Fibroblast of villous mesenchyme (primary cell): ENCODE results near the gene IRF2. TPM values are rescaled to one million over a fixed set of nuclear protein-coding genes. Genes with fewer than 3 reads are reported as not detected.

Experiments
- DNase-seq: peaks from one replicate; pipeline ENCODE4 v3.0.0-alpha.2; 2010; ENCODE audit warnings: low read depth
- H3K4me3 ChIP-seq: 2 replicates; pipeline ENCODE4 v1.5.1; 2011; ENCODE audit warnings: low read depth, mild to moderate bottlenecking, low read length
- total RNA-seq: library from RNA; depleted of rRNA; stranded (reverse); fragments of >200 nt; gene quantifications from 2 replicates; pipeline ENCODE4 v1.2.3, GENCODE V29; 2012
- TF ChIP-seq, protein P1 (sequence below): IDR thresholded peaks from 2 replicates; pipeline ENCODE4 v1.5.1; 2012; ENCODE audit warnings: low read depth, mild to moderate bottlenecking, low read length; ENCODE audit not compliant: insufficient read depth

IRF2 gene
- total RNA-seq, 1 donor, result 42.3 TPM

DNA sequence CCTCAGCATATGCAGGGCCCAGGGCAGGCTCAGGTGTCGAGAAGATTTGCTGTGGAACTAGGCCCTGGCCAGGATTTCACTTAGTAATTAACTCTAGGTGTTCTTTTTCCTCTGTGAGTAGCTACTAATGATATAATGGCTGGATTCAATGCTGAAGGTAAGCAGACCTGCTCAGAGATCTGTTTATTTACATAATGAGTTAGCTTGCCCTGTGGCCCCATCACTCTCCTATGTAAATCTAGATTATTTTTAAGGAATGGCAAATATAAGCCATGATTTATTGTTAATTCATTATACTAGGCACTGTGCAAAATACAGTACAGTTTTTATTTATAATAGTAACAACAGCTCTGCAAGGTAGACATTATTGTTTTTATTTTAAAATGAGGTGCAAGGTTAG is 117.2 kb downstream of the IRF2 start:
- TF ChIP-seq, protein P1, sequence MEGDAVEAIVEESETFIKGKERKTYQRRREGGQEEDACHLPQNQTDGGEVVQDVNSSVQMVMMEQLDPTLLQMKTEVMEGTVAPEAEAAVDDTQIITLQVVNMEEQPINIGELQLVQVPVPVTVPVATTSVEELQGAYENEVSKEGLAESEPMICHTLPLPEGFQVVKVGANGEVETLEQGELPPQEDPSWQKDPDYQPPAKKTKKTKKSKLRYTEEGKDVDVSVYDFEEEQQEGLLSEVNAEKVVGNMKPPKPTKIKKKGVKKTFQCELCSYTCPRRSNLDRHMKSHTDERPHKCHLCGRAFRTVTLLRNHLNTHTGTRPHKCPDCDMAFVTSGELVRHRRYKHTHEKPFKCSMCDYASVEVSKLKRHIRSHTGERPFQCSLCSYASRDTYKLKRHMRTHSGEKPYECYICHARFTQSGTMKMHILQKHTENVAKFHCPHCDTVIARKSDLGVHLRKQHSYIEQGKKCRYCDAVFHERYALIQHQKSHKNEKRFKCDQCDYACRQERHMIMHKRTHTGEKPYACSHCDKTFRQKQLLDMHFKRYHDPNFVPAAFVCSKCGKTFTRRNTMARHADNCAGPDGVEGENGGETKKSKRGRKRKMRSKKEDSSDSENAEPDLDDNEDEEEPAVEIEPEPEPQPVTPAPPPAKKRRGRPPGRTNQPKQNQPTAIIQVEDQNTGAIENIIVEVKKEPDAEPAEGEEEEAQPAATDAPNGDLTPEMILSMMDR, result no peak
- H3K4me3 ChIP-seq, result no peak overlapping the region
- DNase-seq, result no peak

DNA sequence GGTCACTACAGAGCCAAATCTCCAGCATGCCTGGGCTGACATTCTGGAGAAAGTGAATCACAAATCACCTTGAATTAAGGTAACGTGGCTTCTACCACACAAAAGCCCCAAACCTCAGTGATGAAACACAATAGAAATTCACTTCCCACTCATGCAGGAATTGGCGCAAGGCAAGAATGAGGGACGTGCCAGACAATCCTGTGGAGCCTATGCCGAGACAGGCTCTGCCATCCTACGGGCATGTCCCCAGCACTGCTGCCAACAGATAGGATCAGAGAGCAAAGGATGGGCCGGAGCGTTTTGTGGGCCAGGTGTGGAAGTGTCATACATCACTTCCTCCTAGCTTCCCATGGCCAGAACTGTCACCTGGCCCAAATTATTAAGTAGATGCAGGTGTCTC is 118.0 kb downstream of the IRF2 start:
- TF ChIP-seq, protein P1, result no peak
- no peak overlapping the region for H3K4me3 ChIP-seq
- DNase-seq, result no peak

DNA sequence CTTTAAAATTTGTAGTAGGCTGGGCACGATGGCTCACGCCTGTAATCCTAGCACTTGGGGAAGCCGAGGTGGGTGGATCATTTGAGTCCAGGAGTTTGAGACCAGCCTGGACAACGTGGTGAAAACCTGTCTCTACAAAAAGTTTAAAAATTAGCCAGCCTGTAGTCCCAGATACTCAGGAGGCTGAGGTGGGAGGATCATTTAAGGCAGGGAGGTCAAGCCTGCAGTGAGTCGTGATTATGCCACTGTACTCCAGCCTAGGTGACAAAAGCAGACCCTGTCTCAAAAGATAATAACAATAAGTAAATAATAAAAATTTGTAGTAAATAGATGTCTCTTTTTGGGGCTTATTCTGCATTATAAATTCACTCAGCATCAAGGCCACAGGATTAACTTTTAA is 118.5 kb downstream of the IRF2 start:
- DNase-seq, result no peak
- no peak overlapping the region for H3K4me3 ChIP-seq
- TF ChIP-seq, protein P1, result no peak

DNA sequence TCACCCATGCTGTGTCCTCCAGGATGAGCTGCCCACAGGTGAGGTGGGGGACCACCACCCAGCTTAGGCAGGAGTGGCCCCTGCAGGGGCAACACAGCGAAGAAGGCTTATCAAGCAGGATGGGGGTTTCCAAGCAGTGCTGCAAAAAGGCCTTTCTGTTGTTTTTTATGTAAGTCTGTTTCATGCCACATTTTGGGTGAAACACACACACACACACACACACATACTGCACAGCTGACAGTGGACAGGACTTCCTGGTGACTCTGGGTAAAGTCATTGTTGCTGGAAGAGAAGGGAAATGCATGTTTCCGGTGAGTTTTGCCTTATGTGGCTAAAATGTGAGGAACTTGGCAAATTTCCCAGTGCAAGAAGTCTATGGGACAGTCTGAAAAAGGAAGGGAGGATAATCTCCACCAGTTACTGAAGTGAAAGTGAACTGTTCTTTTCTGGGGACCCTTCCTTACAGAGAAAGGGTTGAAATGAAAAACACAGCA is 119.2 kb downstream of the IRF2 start:
- peak; percentile 89 for DNase-seq
- TF ChIP-seq, protein P1, result no peak

DNA sequence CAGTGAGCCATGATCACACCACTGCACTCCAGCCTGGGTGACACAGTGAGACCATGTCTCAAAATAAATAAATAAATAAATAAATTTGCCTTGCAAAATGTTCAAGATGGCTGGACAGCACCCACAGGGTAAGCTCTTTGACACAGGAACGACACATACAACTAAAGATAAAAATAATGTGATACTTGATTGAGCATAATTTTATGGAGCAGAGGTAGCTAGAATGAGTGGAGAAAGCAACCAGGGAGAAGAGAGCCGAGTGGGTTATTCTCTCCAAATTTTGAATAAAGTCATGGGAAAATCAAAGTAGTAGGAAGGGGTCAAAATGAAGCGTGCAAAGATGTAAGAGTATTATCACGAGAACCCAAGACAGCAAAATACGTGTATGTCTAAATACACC is 121.5 kb downstream of the IRF2 start:
- no peak overlapping the region for H3K4me3 ChIP-seq
- TF ChIP-seq, protein P1, result no peak
- DNase-seq, result no peak

More for the DNA sequence above, 119.2 kb downstream of the IRF2 start:
- no peak overlapping the region for H3K4me3 ChIP-seq

DNA sequence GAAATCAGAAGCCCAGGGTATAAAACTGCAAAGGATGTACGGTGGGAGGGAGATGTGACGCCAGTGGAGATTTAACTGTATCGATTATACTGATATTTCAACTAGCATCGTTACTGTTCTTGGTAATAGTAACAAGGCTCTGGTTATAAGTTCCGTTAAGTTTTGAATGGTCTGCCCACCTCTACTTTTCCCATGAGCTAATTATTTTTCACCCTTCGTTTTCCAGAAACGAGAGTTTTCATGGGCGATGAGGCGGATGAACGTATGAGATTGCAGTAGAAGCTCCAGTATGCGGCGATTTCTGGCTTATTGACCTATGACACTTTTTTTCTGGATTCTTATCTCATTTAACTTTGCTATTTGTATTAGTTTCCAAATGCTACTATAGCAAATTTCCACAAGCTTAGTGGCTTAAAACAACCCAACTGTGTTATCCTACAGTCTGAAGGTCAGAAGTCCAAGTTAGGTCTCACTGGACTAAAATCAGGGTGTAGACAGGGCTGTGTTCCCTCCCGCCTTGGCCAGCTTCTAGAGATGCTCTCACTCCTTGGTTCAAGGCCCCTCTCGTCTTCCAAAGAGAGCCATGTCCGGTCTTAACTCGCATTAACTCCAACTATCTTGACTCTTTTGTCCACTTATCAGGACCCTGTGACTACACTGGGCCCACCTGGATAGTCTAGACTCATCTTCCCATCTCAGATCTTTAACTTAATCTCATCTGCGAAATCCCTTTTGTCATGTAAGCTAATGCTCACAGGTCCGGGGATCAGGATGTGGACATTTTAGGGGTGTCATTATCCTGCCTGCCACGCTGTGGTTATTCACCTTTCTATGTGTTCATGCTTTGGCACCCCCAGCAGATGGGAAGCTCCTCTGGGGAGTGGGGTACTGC is 122.5 kb downstream of the IRF2 start:
- no peak overlapping the region for H3K4me3 ChIP-seq
- no peak for DNase-seq
- TF ChIP-seq, protein P1, result no peak

DNA sequence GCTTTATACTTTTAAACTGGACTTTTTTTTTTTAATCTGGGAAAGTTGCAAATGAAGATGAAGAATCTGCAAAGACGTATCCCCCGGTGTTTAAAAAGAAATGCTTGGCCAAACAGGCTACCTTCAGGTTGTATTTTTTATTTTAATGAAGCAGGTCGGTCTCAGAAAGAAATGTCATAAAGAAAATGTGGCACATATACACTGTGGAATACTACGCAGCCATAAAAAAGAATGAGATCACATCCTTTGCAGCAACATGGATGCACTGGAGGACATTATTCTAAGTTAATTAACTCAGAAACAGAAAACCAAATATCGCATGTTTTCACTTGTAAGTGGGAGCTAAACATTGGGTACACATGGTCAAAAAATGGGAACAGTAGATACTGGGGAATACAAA is 123.4 kb downstream of the IRF2 start:
- TF ChIP-seq, protein P1, result no peak
- no peak for DNase-seq
- no peak overlapping the region for H3K4me3 ChIP-seq
